Fibroblast of skin of left biceps (primary cell): Measurements from ENCODE around the gene CPA5.
"Not testable (repeated sequence)": the region's sequence is repeated elsewhere in the genome, so short reads cannot be mapped to it uniquely, and the experiment has no call there.

Experiments used
- DNase-seq, 2 experiments: peaks; one replicate each; pipeline ENCODE4 v3.0.0-alpha.2; 2013; ENCODE audit warnings: low read depth in 2 of 2

CPA5 gene

GRCh38 chr7:130344271-130344866 lies at the start of gene CPA5:
CPA5 (plus strand) TSS chr7:130344816; CDS start chr7:130346486, 1,670 bp downstream.
- no peak for DNase-seq

- DNase-seq: no peak
Observed at GRCh38 chr7:130296221-130296951, 48.2 kb upstream of the CPA5 start.

- peak; percentile 76 to 84 for DNase-seq
Observed at GRCh38 chr7:130297628-130298543, 46.7 kb upstream of the CPA5 start.

GRCh38 chr7:130298544-130299326 lies 45.9 kb upstream of the CPA5 start:
- no peak for DNase-seq

- DNase-seq: no peak
Observed at GRCh38 chr7:130299866-130300265, 44.8 kb upstream of the CPA5 start.

GRCh38 chr7:130301501-130302020 lies 43.1 kb upstream of the CPA5 start:
- no peak for DNase-seq

- DNase-seq: no peak
Observed at GRCh38 chr7:130302649-130303048, 42.0 kb upstream of the CPA5 start.

GRCh38 chr7:130303127-130303526 lies 41.5 kb upstream of the CPA5 start:
- DNase-seq: no peak

- DNase-seq: no peak
Observed at GRCh38 chr7:130303551-130303950, 41.1 kb upstream of the CPA5 start.

- DNase-seq: no peak
Observed at GRCh38 chr7:130303982-130304381, 40.6 kb upstream of the CPA5 start.

GRCh38 chr7:130304878-130305277 lies 39.7 kb upstream of the CPA5 start:
- no peak for DNase-seq

GRCh38 chr7:130305433-130306042 lies 39.1 kb upstream of the CPA5 start:
- DNase-seq: no peak

- DNase-seq: no peak
Observed at GRCh38 chr7:130309986-130310385, 34.6 kb upstream of the CPA5 start.

GRCh38 chr7:130314305-130314704 lies 30.3 kb upstream of the CPA5 start:
- no peak for DNase-seq

- no peak for DNase-seq
Observed at GRCh38 chr7:130319541-130319940, 25.1 kb upstream of the CPA5 start.

GRCh38 chr7:130321542-130322229 lies 22.9 kb upstream of the CPA5 start:
- DNase-seq: not testable (repeated sequence)

GRCh38 chr7:130322615-130323014 lies 22.0 kb upstream of the CPA5 start:
- DNase-seq: no peak

- DNase-seq: no peak
Observed at GRCh38 chr7:130324306-130324943, 20.2 kb upstream of the CPA5 start.

- DNase-seq: no peak
Observed at GRCh38 chr7:130329681-130330080, 14.9 kb upstream of the CPA5 start.
